Keratinocyte (primary cell): Measurements from ENCODE around the gene CHSY3. TPM values are rescaled to one million over a fixed set of nuclear protein-coding genes. Genes with fewer than 3 reads are reported as not detected.

ENCODE experiments used
- DNase-seq: peaks from one replicate; pipeline ENCODE4 v3.0.0-alpha.2; 2011; ENCODE audit warnings: low read depth, missing footprints, low spot score
- FAIRE-seq: peaks from 2 replicates; lab custom pipeline; 2011; peaks lifted over from hg19 to GRCh38; lab: Jason Lieb, UNC
- H2AFZ ChIP-seq: 2 replicates; pipeline ENCODE4 v1.6.0; 2012; ENCODE audit warnings: low read length, control low read depth, inconsistent platforms; ENCODE audit not compliant: control insufficient read depth
- H3K27ac ChIP-seq: 2 replicates; pipeline ENCODE4 v1.5.1; 2011; ENCODE audit warnings: low read length; ENCODE audit not compliant: control insufficient read depth, insufficient read depth
- H3K27me3 ChIP-seq: 3 replicates; pipeline ENCODE4 v1.6.0; 2011; ENCODE audit warnings: low read length; ENCODE audit not compliant: control insufficient read depth, insufficient read depth; ENCODE audit errors: extremely low read depth
- H3K36me3 ChIP-seq, 2 experiments: 2 replicates in 1 of 2; 3 replicates in 1 of 2; pipeline ENCODE4 v1.5.1; 2011; ENCODE audit warnings: low read length in 2 of 2, mild to moderate bottlenecking in 1 of 2; ENCODE audit not compliant: control insufficient read depth in 2 of 2, insufficient read depth in 2 of 2; ENCODE audit errors: extremely low read depth in 1 of 2
- H3K4me1 ChIP-seq: 3 replicates; pipeline ENCODE4 v1.5.1; 2011; ENCODE audit warnings: low read length; ENCODE audit not compliant: control insufficient read depth, insufficient read depth; ENCODE audit errors: extremely low read depth
- H3K4me2 ChIP-seq: 3 replicates; pipeline ENCODE4 v1.6.0; 2011; ENCODE audit warnings: low read depth, low read length; ENCODE audit not compliant: control insufficient read depth, insufficient read depth; ENCODE audit errors: extremely low read depth
- H3K4me3 ChIP-seq, 3 experiments: fragments of 200-600 bp in 1 of 3; sonication (generic) in 1 of 3; 2 replicates in 2 of 3; 3 replicates in 1 of 3; pipeline ENCODE4 v1.5.1; 2011 to 2016; ENCODE audit warnings: low read length in 3 of 3, mild to moderate bottlenecking in 3 of 3, control low read depth in 2 of 3, inconsistent platforms in 1 of 3, low read depth in 1 of 3, mixed read lengths in 1 of 3, mixed run types in 1 of 3, moderate library complexity in 1 of 3; ENCODE audit not compliant: control insufficient read depth in 2 of 3, insufficient read depth in 2 of 3; ENCODE audit errors: extremely low read depth in 1 of 3
- H3K79me2 ChIP-seq: 2 replicates; pipeline ENCODE4 v1.6.0; 2012; ENCODE audit warnings: low read length; ENCODE audit not compliant: control insufficient read depth, insufficient read depth
- H3K9ac ChIP-seq: 3 replicates; pipeline ENCODE4 v1.6.0; 2011; ENCODE audit warnings: low read length; ENCODE audit not compliant: control insufficient read depth, insufficient read depth; ENCODE audit errors: extremely low read depth
- H3K9me1 ChIP-seq: 3 replicates; pipeline ENCODE4 v1.6.0; 2011; ENCODE audit warnings: low read length; ENCODE audit not compliant: control insufficient read depth, insufficient read depth; ENCODE audit errors: extremely low read depth
- H3K9me3 ChIP-seq: 2 replicates; pipeline ENCODE4 v1.5.1; 2012; ENCODE audit warnings: low read depth, low read length; ENCODE audit not compliant: control insufficient read depth
- H4K20me1 ChIP-seq: 3 replicates; pipeline ENCODE4 v1.6.0; 2011; ENCODE audit warnings: low read length; ENCODE audit not compliant: control insufficient read depth, insufficient read depth; ENCODE audit errors: extremely low read depth
- EZH2 ChIP-seq: IDR thresholded peaks from one replicate; pipeline ENCODE4 v1.6.1; 2012; ENCODE audit warnings: inconsistent platforms, mild to moderate bottlenecking, low read length, moderate library complexity
- dilution Hi-C: fragments of 300-500 bp; cut with MboI; formaldehyde crosslinking; loops from one replicate; pipeline ENCODE4 v1.7.0; 2020; ENCODE audit warnings: low sequenced_read_pairs; ENCODE audit not compliant: extremely low pct_ligation_motif_present
- polyA plus RNA-seq, 5 experiments: library from polyadenylated mRNA; depleted of rRNA in 3 of 5; stranded (reverse) in 3 of 5; stranded (forward) in 1 of 5; unstranded in 1 of 5; fragments of >200 nt; gene quantifications; 1 replicate in 1 of 5; 2 replicates in 3 of 5; 3 replicates in 1 of 5; pipeline versions ENCODE4 v1.2.1 to v1.2.3, GENCODE V29; 2011 to 2012; ENCODE audit warnings: missing spikeins in 2 of 5, low read depth in 1 of 5, low replicate concordance in 1 of 5
- TF ChIP-seq, protein P1 (sequence below), 3 experiments: IDR thresholded peaks in 1 of 3; conservative IDR thresholded peaks in 1 of 3; optimal IDR thresholded peaks in 1 of 3; 2 replicates in 2 of 3; 3 replicates in 1 of 3; pipeline versions ENCODE3 to v1.5.1; 2011; ENCODE audit warnings: low read length in 3 of 3, mild to moderate bottlenecking in 3 of 3, moderate library complexity in 2 of 3, control low read depth in 1 of 3, inconsistent platforms in 1 of 3; ENCODE audit not compliant: insufficient read depth in 2 of 3; ENCODE audit errors: extremely low read depth in 1 of 3

The CHSY3 gene
- polyA plus RNA-seq, 1 donor (not counting 4 experiments of a cell fraction or from before 2014, with no cell fraction given): 0.47 TPM

DNA sequence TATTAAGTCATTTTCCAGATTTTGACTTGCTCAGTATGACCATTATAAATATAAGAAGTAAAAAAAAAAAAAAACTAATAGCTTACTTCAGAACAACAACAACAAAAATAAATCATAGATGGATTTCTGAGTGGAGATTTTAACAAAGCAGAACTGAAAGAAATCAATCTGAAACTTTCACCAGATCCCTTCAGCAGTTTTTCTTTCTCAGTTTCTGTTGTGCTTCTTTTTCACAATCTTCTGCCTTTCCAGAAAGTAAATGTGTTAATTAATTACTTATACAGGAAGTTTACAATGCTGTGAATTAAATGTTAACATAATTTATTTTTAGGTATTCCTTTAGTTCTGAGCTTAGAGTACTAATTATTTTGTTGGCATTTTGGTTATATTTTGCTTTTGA, 73.5 kb downstream of the CHSY3 start:
- Histone ChIP-seq H3K9me1 (no peaks in the 10 kb centered on the region), H3K4me2 (no peak overlapping the region)
- FAIRE-seq: no peak

DNA sequence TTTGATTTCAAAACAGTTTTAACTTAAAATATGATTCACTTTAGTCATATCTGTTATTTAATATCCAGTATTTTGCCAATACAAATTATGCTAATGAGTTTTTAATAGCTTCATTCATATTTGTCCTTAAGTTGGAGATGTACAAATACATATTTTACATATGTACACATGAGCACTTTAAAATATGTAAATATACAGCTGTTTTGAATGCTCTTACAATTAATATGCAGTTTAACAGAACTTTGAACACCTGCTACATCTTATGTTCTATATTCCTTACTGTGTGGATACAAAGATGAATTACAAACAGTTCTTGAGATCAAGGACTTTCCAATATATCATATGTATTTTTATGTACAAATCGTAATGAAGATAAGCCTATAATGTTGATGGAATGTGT, 74.0 kb downstream of the CHSY3 start:
- dilution Hi-C loops: no loop called here

More for the DNA sequence above, 73.5 kb downstream of the CHSY3 start:
- Histone ChIP-seq H2AFZ (no peak overlapping the region), H3K27ac (no peak overlapping the region), H3K36me3 (no peaks in the 10 kb centered on the region), H3K27me3 (no peaks in the 10 kb centered on the region), H3K79me2 (no peaks in the 10 kb centered on the region), H3K9me3 (no peaks in the 10 kb centered on the region), H4K20me1 (no peaks in the 10 kb centered on the region), H3K9ac (no peak overlapping the region), H3K4me1 (no peaks in the 10 kb centered on the region), H3K4me3 (no peak overlapping the region)
- DNase-seq: no peak
- TF ChIP-seq, protein P1, sequence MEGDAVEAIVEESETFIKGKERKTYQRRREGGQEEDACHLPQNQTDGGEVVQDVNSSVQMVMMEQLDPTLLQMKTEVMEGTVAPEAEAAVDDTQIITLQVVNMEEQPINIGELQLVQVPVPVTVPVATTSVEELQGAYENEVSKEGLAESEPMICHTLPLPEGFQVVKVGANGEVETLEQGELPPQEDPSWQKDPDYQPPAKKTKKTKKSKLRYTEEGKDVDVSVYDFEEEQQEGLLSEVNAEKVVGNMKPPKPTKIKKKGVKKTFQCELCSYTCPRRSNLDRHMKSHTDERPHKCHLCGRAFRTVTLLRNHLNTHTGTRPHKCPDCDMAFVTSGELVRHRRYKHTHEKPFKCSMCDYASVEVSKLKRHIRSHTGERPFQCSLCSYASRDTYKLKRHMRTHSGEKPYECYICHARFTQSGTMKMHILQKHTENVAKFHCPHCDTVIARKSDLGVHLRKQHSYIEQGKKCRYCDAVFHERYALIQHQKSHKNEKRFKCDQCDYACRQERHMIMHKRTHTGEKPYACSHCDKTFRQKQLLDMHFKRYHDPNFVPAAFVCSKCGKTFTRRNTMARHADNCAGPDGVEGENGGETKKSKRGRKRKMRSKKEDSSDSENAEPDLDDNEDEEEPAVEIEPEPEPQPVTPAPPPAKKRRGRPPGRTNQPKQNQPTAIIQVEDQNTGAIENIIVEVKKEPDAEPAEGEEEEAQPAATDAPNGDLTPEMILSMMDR (optimal IDR thresholded peaks at IDR 0.05 in 1 of 3, IDR thresholded peaks at IDR 0.05 in 1 of 3, conservative IDR thresholded peaks at IDR 0.05 in 1 of 3; ENCODE audit: extremely low read depth in 1 of 3, insufficient read depth in 2 of 3, low read length in 3 of 3): no peak
- TF ChIP-seq EZH2: no peak
- dilution Hi-C loops: no loop called here

More for the DNA sequence above, 74.0 kb downstream of the CHSY3 start:
- H3K27me3 ChIP-seq: no peaks in the 10 kb centered on the region
- no peaks in the 10 kb centered on the region for H4K20me1 ChIP-seq
- H3K4me1 ChIP-seq: no peaks in the 10 kb centered on the region
- no peak overlapping the region for H3K4me2 ChIP-seq
- no peak overlapping the region for H3K4me3 ChIP-seq
- H3K79me2 ChIP-seq: no peaks in the 10 kb centered on the region
- TF ChIP-seq EZH2: no peak
- TF ChIP-seq, protein P1 (optimal IDR thresholded peaks at IDR 0.05 in 1 of 3, IDR thresholded peaks at IDR 0.05 in 1 of 3, conservative IDR thresholded peaks at IDR 0.05 in 1 of 3; ENCODE audit: extremely low read depth in 1 of 3, insufficient read depth in 2 of 3, low read length in 3 of 3): no peak
- FAIRE-seq (no peak), DNase-seq (no peak)
- no peak overlapping the region for H3K9ac ChIP-seq
- no peak overlapping the region for H3K27ac ChIP-seq
- H3K9me3 ChIP-seq: no peaks in the 10 kb centered on the region
- H2AFZ ChIP-seq: no peak overlapping the region
- no peaks in the 10 kb centered on the region for H3K9me1 ChIP-seq
- H3K36me3 ChIP-seq: no peaks in the 10 kb centered on the region
